GM21529 (cell line): Measurements from ENCODE around the gene FXYD3.
"Not testable (repeated sequence)": the region's sequence is repeated elsewhere in the genome, so short reads cannot be mapped to it uniquely, and the experiment has no call there.

Source experiments
- ATAC-seq: cut with Tn5 transposase; IDR thresholded peaks from one replicate; pipeline ENCODE4 v1.9.1; 2021; ENCODE audit not compliant: unreplicated experiment

The FXYD3 gene

DNA sequence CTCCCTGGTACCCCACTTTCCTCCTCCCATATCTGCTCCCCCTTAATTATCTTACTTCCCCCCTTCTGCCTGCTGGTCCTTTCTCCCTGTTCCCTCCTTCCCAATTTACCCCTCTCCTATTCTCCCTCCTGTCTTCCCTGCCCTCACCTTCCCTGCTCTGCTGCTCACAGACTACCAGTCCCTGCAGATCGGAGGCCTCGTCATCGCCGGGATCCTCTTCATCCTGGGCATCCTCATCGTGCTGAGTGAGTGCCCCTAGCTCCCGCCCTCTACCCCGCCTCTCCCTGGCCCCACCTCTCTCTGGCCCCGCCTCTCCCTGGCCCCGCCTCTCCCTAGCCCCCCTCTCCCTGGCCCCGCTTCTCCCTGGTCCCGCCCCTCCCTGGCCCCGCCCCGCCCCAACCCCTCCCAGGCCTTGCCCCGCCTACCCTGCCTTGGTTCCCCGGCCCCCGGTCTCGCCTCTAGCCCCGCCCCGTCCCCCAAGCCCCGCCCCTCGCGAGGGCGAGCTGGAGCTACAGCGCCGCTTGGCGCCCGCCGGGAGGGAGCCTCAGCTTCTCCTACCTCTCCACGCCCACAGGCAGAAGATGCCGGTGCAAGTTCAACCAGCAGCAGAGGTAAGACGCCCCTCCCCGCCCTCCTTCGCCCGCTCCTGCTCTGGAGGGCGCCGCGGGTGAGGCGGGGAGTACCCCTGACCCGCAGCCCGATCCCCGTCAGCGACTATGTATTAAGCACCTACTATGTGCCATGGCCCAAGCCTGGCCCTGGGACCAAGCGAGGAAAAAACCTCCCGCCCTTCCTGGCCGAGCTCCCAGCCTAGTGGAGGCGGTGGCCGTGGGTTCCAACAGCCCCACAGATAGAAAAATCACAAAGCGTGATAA, 25.6 kb downstream of the FXYD3 start:
- peak; percentile 68 for ATAC-seq

DNA sequence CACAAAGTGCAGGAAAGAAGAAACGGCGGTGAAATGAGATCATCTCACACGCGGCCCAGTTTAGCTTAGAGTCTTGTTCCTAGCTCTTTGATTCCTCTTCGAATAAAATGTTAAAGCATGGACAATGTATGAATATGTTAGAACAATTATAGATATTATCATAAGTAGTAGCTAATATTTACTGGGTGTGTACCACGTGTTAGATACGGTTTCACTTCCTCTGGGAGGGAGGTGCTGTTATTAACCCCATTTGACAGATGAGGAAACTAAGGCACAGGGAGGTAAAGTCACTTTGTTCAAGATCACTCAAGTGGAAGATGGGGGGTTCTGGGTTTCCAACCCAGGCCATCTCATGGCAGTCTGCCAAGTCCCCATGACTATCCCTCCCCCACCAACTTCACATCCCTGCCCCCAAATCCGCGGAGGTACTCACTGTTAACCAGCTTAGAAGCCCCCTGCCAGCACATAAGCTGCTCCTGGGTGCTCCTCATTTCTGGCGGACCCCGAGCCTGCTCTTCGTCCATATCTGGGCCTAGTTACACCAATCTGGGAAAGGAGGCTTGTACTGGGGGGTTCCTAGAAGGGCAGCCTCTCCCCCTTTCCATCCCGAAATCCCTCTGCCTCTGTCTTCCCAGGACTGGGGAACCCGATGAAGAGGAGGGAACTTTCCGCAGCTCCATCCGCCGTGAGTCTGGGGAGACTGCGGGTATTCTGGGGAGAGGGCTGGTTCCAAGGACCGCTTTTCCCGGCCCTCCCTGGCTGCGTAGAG, 26.4 kb downstream of the FXYD3 start:
- no peak for ATAC-seq

DNA sequence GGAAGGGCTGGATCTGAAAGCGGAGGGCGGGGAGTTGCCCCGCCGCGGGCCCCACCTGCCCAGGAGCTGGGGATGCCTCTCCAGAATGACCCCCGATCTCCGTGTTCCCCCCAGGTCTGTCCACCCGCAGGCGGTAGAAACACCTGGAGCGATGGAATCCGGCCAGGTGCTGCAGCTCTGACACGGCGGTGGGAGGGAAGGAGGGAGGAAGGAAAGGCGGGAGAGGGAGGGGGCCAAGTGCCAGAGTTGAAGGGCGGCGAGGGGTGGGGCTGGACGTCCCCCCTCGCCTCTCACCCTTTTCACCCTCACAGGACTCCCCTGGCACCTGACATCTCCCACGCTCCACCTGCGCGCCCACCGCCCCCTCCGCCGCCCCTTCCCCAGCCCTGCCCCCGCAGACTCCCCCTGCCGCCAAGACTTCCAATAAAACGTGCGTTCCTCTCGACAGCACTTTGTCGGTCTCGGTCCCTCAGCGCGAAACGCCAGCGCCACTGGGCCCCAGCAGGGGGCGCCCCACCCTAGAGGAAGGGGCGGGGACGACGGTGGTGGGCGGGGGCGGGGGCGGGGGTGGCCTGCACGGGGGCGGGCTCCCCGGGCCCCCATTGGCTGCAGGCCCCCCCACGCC, 27.1 kb downstream of the FXYD3 start:
- ATAC-seq: no peak

DNA sequence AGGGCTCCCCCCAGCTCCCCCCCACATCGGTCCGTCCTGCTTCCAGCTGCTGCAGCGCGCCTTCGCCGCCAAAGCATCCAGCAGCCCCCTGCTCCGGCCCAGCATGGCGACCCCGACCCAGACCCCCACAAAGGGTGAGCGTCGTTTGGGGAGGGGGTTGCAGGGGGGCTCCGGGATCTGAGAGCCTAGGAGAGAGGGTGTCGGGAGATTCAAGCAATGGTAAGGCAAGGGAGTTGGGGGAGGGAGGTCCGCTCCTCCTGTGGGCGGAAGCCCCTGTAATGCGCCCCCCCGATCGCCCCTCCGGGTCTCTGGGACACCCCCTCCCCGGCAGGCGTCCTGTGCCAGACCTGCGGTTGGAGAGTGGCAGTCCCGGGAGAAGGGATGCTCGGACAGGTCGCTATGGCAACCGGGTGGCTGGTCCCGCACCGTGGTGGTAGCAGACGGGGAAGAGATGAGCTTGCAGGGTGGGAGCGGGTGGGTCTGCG, 27.6 kb downstream of the FXYD3 start, which contains the start of gene FXYD7:
Gene FXYD7, plus strand, starts transcription at position 25 of the 485 bp plus-strand sequence. Its CDS starts 79 bp downstream, at position 104.
- no peak for ATAC-seq

DNA sequence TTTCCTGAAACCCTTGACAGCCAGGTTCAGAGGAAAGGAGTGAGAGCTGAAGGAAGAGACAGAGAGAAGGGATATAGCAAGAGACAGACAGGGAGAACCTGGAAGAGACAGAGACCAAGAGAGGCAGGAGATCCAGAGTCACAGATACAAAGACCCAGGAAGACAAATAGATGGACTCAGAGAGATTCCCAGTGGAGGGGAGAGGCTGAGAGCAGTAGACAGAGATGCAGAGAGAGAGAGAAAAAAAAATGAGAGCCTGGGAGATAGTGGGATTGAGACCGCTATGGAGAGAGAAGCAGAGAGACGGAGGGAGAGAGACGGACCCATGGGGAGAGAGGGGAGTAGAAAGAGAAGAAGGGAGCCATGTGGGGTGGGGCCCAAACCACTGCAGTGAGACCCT, 28.2 kb downstream of the FXYD3 start:
- no peak for ATAC-seq

DNA sequence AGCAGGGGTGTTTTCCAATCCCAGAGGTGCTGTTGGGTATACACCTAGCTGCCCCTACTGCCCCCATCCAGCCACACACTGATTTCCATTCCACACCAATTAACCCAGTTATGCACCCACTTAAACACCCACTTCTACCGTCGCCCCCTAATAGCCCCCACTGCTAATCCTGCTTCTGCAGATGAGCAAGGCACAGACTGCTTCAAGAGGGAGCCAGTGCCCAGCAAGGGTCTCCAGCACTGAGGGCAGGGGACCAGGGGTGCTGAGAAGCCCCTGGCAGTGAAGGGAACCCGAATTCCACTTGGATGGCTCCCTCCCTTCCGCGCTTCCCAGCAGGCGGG, 28.6 kb downstream of the FXYD3 start:
- ATAC-seq: no peak

DNA sequence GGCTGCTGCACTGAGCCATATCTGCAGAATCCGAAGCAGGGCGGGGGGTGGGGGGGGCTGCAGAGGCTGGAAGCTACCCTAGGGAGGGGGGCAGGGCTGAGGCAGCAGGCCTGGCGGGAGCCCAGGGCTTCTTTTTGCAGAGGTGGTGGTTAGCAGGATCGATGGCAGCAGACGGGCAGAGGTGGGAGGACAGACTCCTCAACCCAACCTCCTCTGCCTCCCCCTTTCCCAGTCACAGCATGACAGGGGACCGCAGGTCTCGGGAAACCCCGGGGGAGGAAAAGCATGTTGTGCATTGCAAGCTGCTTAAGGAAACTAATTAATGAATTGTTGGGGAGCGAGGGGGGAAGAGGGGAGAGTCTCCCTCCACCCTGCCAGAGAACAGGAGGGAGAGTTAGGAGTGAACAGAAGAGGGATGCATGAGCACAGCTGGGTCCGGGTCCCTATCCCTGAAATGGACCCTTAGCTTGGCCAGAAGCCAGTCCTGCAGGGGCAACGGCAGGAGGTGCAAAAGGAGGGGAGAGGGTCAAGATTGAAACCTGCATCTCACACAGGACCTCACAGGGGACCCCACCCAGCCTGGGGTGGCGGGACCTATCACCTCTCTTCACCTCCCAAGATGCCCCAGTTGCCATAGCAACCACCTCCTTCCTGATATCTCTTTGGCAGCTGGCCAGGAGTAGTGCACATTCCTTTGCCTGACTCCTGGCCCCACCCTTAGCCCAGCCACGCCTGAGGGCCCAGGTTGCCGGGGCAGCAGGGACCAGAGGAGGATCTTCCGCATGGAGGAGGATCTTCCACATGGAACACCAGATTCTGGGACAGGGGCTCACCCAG, 29.2 kb downstream of the FXYD3 start:
- ATAC-seq: no peak

DNA sequence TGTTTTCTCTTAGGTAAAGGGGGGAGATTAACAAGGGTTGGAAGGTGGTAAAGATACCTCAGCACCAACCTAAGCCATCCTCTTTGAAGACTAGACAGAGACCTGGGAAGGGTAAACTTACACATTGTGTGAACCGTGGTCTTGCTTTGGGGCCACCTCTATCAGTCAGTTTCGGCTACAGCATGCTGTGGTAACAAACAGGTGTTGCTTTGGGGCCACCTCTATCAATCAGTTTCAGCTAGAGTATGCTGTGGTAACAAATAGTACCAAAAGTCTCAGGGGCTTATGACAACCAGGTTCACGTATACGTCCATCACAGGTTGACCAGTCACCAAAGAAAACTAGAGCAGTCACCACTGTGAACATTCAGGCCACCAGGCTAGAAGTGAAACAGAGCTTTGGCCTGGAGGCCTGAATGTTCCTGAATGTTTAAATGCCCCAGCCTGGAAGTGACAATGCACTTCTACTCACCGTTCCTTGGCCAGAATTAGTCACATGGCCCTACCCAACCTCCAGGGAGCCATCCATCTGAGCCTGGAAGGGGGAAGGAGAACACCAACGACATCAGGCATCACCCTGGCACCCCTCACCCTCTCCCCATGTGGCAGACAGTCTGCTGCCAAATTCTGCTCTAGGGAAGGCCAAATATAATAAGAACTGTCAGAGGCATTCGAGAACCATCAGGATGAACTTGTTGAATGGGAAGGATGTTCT, 31.3 kb downstream of the FXYD3 start:
- no peak for ATAC-seq

DNA sequence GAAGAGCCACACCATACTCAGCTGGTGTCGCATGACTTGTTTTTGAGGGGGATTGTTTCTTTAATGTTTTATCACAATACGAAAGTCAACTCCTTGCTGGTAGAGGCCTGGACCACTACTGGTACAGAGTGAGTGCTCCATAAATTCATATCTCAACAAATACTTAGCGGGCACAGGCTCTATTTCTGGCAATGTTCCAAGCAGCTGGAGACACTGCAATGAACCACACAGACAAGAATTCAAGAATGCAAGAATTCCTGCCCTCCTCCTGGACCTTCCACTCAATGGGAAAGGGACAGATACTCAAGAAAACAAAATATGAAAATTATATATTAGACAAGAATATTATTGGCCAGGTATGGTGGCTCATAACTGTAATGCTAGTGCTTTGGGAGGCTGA, 33.8 kb downstream of the FXYD3 start:
- no peak for ATAC-seq

DNA sequence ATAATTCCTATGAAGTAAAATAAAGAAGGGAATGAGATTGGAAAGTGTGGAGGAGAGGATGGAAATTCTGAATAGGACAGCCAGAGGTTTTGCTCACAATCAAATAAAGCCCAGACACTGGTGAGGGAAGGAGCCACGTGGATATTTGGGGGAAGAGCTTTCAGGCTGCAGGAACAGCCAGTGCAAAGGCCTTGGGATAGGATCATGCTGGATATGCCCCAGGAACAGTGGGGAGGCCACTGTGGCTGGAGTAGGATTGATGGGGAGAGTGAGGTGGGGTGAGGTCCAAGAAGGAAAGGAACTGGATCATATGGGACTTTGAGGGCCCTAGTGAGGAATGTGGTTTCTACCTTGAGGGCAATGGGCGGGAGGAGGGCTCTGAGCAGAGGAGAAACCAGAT, 34.8 kb downstream of the FXYD3 start:
- ATAC-seq: no peak

DNA sequence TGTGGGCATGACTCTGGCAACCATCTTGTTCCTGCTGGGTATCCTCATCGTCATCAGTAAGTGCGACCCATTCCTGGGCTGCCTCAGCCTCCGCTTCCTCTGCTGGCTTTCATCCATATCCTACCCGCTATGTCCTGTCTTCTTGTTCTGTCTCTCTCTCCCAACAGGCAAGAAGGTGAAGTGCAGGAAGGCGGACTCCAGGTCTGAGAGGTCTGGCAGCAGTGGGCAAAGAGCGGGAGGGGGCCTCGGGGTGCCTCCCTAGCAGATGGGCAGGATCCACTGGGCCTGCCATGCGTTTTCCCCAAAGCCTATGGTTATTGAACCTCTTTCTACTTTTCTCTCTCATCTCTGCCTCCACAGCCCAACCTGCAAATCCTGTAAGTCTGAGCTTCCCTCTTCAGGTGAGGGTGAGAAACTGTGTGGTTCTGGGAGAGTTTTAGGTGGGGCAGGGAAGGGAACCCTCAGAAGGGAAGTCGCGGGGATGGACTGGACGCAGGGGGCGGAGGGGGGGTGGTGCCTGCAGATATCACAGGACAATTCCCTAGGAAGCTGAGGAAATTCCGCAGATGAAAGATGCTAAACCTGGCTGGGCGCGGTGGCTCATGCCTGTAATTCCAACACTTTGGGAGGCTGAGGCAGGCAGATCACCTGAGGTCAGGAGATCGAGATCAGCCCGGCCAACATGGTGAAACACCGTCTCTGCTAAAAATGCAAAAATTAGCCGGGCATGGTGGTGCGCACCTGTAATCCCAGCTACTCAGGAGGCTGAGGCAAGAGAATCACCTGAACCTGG, 35.8 kb downstream of the FXYD3 start:
- ATAC-seq: no peak

DNA sequence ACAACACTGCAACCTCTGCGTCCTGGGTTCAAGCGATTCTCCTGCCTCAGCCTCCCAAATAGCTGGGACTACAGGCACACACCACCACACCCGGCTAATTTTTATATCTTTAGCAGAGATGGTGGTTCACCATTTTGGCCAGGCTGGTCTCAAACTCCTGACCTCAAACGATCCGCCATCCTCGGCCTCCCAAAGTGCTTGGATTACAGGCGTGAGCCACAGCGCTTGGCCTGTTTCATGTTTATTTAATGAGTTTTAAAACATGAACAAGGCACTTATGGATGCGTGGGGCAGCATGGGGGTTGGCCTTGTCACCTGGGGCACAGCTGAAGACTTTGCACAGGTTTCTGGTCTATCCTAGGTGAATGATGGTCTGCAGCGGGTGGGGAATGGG, 37.5 kb downstream of the FXYD3 start:
- ATAC-seq: not testable (repeated sequence)

DNA sequence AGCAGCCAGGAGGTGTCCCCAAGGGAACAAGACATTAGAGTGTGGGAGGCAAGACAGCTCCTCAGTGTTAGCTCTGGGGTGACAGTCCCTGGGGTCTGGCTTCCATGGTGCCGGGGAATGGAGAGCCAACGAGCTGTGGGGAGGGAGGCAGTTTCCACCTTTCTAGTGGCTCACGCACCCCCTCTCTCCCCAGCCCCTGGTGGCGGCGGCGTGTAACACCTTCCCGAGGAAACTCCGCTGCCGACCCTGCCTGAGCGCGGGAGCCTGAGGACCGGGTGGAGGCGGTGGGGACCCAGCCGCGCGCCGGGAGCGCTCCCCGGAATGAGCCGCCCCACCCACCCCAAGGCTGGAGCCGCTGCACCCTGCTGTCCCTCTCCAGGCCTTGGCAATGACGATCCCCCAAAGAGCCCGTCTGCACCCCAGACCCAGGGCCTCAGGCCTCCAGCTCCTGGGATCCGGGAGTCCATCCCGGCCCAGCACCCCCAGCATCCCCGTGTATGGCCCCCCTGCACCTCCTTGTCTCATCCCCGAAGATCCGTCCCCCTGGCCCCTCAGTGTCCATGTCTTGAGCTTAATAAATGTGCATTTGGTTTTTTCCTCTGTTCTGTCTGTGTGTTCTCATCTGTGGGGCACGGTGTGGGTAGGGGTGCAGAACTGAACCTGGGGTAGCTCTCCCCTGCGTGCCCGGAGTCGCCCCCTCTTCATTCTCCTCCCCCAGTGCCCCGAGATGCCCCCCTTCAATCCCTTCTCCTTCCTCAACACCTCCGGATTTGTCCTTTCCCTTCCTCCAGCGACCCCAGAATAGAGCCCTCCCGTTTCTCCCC, 38.3 kb downstream of the FXYD3 start:
- ATAC-seq: peak; percentile 48

DNA sequence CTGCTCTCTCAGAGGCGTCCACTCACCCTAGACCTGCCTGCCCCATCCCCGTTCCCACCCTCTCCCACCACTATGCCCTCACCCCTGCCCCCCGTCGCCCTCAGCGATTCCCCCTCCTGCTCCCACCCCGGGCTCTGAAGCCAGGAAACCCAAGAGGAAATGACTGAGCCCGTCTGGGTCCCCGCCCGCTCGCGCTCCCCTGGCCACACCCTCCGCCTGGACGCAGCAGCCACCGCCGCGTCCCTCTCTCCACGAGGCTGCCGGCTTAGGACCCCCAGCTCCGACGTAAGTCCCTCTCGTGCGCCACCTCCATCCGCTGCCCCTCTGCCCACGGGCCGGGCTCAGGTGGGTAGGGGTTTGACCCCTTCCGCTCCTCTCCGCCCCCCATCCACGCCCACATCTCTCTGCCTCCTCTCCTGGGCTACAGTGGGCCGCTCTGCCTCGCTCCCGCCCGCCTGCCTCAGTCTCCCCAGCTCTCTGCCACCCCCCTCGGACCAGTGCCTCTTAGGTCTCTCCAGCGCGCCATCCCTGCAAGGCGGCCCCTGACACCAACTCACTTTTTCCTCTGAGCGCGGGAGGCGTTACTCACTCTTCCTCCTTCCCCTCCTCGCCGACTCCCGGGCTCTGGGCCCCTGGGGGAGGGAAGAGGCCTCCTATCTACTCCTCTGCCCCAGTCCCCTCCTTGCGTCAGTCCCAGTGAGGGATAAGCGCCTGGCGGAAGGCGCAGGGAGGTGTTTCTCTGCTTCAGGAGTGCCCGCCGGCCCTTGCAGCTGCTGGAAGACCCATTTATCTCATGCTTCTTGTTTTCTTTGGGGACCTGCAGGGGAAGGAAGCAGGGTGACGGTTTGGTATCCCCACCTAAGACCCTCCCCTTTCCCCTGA, 39.1 kb downstream of the FXYD3 start, which contains the start of gene FXYD5:
Gene FXYD5, plus strand, starts transcription at position 211 of the 882 bp plus-strand sequence. CDS start 816 bp downstream, outside the sequence.
- peak; percentile 48 for ATAC-seq

DNA sequence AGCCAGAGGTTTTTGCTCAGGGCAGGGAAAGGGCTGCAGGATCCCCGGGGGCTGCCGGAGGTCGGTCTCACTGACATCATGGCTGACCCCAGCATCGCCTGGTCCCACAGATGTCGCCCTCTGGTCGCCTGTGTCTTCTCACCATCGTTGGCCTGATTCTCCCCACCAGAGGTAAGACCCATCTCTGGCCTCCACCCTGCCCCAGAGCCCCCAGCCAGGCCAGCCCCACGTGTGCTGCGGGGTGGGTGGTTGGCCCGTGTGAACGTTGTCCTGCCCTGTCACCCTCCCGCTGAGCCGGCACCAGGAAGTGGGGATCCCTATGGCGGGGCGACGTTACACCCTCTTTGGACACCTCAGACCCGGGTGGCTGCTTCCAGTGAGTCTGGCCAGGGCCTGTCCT, 39.8 kb downstream of the FXYD3 start:
- ATAC-seq: peak; percentile 42

DNA sequence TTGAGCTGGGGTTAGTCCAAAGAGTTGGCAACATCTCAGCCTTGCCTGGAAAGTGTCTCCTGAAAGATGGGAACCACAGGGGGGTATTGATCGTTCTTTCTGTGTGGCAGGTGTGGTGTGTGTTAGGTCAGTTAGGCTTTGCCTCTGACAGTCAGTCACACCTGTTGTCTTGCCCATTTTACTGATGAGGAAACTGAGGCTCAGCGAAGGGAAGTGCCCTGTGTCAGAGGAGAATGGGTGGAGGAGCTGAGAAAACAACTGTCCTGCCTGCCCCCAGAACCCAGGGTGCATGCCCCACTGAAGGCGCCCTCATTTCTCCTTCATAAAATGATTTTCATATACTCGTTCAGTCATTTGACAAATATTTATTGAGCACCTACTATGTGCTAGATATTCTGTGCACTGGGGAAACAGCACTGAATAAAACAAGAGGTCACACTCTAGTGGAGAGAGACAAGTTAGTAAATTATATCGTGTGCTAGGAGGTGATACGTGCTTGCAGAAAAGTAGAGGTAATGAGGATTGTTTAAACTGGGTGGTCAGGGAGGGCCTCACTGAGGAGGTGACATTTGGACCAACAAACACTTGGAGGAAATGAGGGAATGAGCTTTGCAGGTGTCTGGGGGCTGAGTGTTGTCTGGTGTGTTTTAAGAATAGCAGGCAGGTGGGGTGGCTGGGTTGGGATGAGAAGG, 40.5 kb downstream of the FXYD3 start:
- ATAC-seq: no peak

DNA sequence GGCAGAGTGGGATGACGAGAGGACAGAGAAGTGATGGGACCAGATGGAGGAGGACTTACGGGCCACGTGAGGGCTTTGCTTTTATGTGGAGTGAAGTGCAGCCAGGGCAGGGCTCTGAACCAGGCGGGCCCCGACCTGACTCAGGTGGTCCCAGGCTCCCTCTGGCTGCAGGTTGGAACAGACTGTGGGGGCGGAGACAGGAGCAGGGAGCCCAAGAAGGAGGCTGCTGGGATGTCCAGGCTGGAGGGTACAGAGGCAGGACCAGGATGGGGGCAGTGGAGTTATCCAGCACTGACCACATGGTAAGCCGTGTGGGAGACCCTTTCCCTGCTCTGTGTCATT, 41.0 kb downstream of the FXYD3 start:
- no peak for ATAC-seq
